HFFc6 (cell line): Measurements from ENCODE around the gene IST1. TPM values are rescaled to one million over a fixed set of nuclear protein-coding genes. Genes with fewer than 3 reads are reported as not detected.
A peak's percentile ranks its signal among the peaks of the same experiment; 100 is the strongest.

Source experiments
- DNase-seq: peaks from one replicate; pipeline ENCODE4 v3.0.0-alpha.2; 2018
- H3K27ac Mint-ChIP-seq: 2 replicates; pipeline ENCODE4 v1.8.0; 2020; ENCODE audit warnings: mild to moderate bottlenecking, mixed read lengths
- H3K27me3 Mint-ChIP-seq: 2 replicates; pipeline ENCODE4 v1.8.0; 2021; ENCODE audit warnings: mild to moderate bottlenecking, moderate library complexity, mixed read lengths; ENCODE audit not compliant: insufficient read depth
- H3K36me3 Mint-ChIP-seq: 2 replicates; pipeline ENCODE4 v1.8.0; 2021; ENCODE audit warnings: low read depth, mixed read lengths
- H3K4me1 Mint-ChIP-seq: 2 replicates; pipeline ENCODE4 v1.8.0; 2020; ENCODE audit warnings: low read depth, mixed read lengths
- H3K4me3 Mint-ChIP-seq: 2 replicates; pipeline ENCODE4 v1.8.0; 2020; ENCODE audit warnings: mild to moderate bottlenecking, moderate library complexity, mixed read lengths
- H3K9me3 Mint-ChIP-seq: 2 replicates; pipeline ENCODE4 v1.8.0; 2020; ENCODE audit warnings: mild to moderate bottlenecking, mixed read lengths
- CTCF ChIP-seq: fragments of 200-600 bp; sonication (generic); IDR thresholded peaks from 2 replicates; pipeline ENCODE4 v1.5.0; 2021; ENCODE audit warnings: antibody characterized with exemption, mild to moderate bottlenecking
- long read RNA-seq: library from polyadenylated mRNA; unstranded; transcript quantifications from one replicate; pipeline ENCODE4 v2.0.0, GENCODE V29; 2019
- total RNA-seq, 6 experiments: library from RNA; stranded (reverse); fragmentation: NEBNext Ultra II Directional; extraction: Animal tissue kit (Norgen Biotek cat#: 25700); gene quantifications; 2 replicates in 1 of 6; 3 replicates in 5 of 6; pipeline ENCODE4 v1.2.3, GENCODE V29; 2021

Gene IST1
- 100 to 1,000 TPM; 113 to 136 (median 125) TPM for total RNA-seq
- long read RNA-seq, full-length matches to known transcripts, result 77 of 106 reads
- long read RNA-seq, partial matches to known transcripts, result 16 of 106 reads
- long read RNA-seq, other reads (novel, unspliced or antisense), result 13 of 106 reads

GRCh38 chr16:71894921-71895678 lies at the start of gene IST1:
Gene IST1 (plus strand): TSS chr16:71895531. CDS start chr16:71915641, 20,110 bp downstream.
- DNase-seq, result peak; percentile 99
- peaks cover 11% of the 10 kb centered on the region for H3K36me3 Mint-ChIP-seq
- peak within 1 kb of the TSS; percentile 98 for H3K4me3 Mint-ChIP-seq
- H3K9me3 Mint-ChIP-seq, result no peaks in the 10 kb centered on the region
- peak within 1 kb of the TSS; percentile 98 for H3K27ac Mint-ChIP-seq
- no peak for TF ChIP-seq CTCF
- H3K4me1 Mint-ChIP-seq, result peaks cover 20% of the 10 kb centered on the region
- no peaks in the 10 kb centered on the region; the same call in none of the 2 replicates for H3K27me3 Mint-ChIP-seq

- H3K4me3 Mint-ChIP-seq, result peak within 1 kb of the TSS; percentile 95
- TF ChIP-seq CTCF, result peak; percentile 7; the same call in 1 of the 2 replicates
- peak; percentile 84 for DNase-seq
- H3K4me1 Mint-ChIP-seq, result peaks cover 33% of the 10 kb centered on the region
- peak within 1 kb of the TSS; percentile 93 for H3K27ac Mint-ChIP-seq
- peaks cover 14% of the 10 kb centered on the region for H3K36me3 Mint-ChIP-seq
- no peaks in the 10 kb centered on the region for H3K9me3 Mint-ChIP-seq
- H3K27me3 Mint-ChIP-seq, result no peaks in the 10 kb centered on the region
These were observed 49.5 kb upstream of the IST1 start, which contains the start of gene ATXN1L for GRCh38 chr16:71845639-71846430. Gene ATXN1L (plus strand): TSS chr16:71845976. CDS start chr16:71849741, 3,765 bp downstream.

GRCh38 chr16:71846431-71846830 lies 48.9 kb upstream of the IST1 start:
- DNase-seq, result no peak
- H3K4me3 Mint-ChIP-seq, result peak overlapping the region; percentile 95
- no peak for TF ChIP-seq CTCF
- H3K4me1 Mint-ChIP-seq, result peaks cover 33% of the 10 kb centered on the region
- no peaks in the 10 kb centered on the region for H3K9me3 Mint-ChIP-seq
- peak overlapping the region; percentile 76 for H3K27ac Mint-ChIP-seq
- no peaks in the 10 kb centered on the region for H3K27me3 Mint-ChIP-seq
- H3K36me3 Mint-ChIP-seq, result peaks cover 14% of the 10 kb centered on the region

- Mint-ChIP-seq H3K4me3 (peak overlapping the region; percentile 95), H3K27me3 (no peaks in the 10 kb centered on the region), H3K4me1 (peaks cover 33% of the 10 kb centered on the region), H3K36me3 (peaks cover 14% of the 10 kb centered on the region), H3K9me3 (no peaks in the 10 kb centered on the region), H3K27ac (peak overlapping the region; percentile 76)
- TF ChIP-seq CTCF, result no peak
- DNase-seq, result no peak
These were observed 48.2 kb upstream of the IST1 start for GRCh38 chr16:71847096-71847495.

- DNase-seq, result no peak
- H3K9me3 Mint-ChIP-seq, result no peaks in the 10 kb centered on the region
- no peak for TF ChIP-seq CTCF
- H3K27me3 Mint-ChIP-seq, result peaks cover under 1% of the 10 kb centered on the region
- peaks cover 31% of the 10 kb centered on the region for H3K4me1 Mint-ChIP-seq
- no peak overlapping the region for H3K4me3 Mint-ChIP-seq
- H3K27ac Mint-ChIP-seq, result no peak overlapping the region; the same call in 1 of the 2 replicates
- peaks cover 18% of the 10 kb centered on the region for H3K36me3 Mint-ChIP-seq
These were observed 46.7 kb upstream of the IST1 start for GRCh38 chr16:71848622-71849021.
